Measurements from ENCODE around the gene DRAM2. TPM values are rescaled to one million over a fixed set of nuclear protein-coding genes. Genes with fewer than 3 reads are reported as not detected.

Gene DRAM2
- total RNA-seq, 3 donors from 2014 or later = 51.5 to 122 (median 74.5) TPM

DNA sequence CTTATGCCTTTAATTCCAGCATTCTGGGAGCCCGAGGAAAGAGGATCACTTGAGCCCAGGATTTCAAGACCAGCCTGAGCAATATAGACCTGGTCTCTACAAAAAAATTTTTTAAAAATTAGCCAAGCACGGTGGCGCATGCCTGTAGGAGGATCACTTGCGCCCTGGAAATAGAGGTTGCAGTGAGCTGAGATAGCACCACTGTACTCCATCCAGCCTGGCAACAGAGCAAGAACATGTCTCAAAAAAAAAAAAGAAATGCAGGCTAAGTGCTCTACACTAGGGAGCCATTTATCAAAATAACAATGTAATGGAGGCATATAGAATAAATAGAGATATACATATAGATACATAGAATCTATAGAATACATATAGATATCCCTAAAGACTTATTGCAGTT is 23.5 kb upstream of the DRAM2 start:
- Histone ChIP-seq H3K4me1 (no peaks in the 10 kb centered on the region), H3K9me3 (no peaks in the 10 kb centered on the region), H3K36me3 (no peaks in the 10 kb centered on the region), H3K27me3 (no peaks in the 10 kb centered on the region), H3K4me3 (no peak overlapping the region), H3K27ac (no peak overlapping the region)
- DNase-seq (ENCODE audit: low spot score in 2 of 2) = no peak
- TF ChIP-seq, protein P1, sequence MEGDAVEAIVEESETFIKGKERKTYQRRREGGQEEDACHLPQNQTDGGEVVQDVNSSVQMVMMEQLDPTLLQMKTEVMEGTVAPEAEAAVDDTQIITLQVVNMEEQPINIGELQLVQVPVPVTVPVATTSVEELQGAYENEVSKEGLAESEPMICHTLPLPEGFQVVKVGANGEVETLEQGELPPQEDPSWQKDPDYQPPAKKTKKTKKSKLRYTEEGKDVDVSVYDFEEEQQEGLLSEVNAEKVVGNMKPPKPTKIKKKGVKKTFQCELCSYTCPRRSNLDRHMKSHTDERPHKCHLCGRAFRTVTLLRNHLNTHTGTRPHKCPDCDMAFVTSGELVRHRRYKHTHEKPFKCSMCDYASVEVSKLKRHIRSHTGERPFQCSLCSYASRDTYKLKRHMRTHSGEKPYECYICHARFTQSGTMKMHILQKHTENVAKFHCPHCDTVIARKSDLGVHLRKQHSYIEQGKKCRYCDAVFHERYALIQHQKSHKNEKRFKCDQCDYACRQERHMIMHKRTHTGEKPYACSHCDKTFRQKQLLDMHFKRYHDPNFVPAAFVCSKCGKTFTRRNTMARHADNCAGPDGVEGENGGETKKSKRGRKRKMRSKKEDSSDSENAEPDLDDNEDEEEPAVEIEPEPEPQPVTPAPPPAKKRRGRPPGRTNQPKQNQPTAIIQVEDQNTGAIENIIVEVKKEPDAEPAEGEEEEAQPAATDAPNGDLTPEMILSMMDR (IDR thresholded peaks at IDR 0.05) = no peak
- TF ChIP-seq POLR2AphosphoS5 (IDR thresholded peaks at IDR 0.05) (no peak), POLR2A (IDR thresholded peaks at IDR 0.05) (no peak)
- intact Hi-C loops (cut with DNase I; ENCODE audit: low total_unique reads) = no loop called here

DNA sequence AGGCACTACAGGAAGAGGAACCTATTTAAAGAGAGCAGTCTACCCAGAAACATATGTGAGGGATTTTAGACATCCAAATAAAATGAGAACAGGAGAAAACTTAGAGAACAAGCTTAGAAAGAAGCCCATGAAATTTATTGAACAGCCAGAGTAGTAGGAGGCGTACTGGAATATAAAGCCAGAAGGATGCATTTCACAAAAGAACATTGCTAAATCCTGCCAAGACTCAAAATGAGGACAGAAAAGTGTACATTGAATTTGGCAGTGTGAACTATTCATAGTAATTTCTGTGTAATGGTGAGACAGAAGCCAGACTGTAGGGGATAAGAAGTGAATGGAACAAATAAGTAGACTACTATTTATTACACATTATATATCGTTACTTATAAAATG is 22.6 kb upstream of the DRAM2 start:
- no peaks in the 10 kb centered on the region for H3K9me3 ChIP-seq
- H3K36me3 ChIP-seq = no peaks in the 10 kb centered on the region
- H3K4me1 ChIP-seq = no peaks in the 10 kb centered on the region
- TF ChIP-seq, protein P1 (IDR thresholded peaks at IDR 0.05) = no peak
- DNase-seq (ENCODE audit: low spot score in 2 of 2) = no peak
- no peaks in the 10 kb centered on the region for H3K27me3 ChIP-seq
- H3K27ac ChIP-seq = no peak overlapping the region
- H3K4me3 ChIP-seq = no peak overlapping the region
- intact Hi-C loops (cut with DNase I; ENCODE audit: low total_unique reads) = no loop called here

DNA sequence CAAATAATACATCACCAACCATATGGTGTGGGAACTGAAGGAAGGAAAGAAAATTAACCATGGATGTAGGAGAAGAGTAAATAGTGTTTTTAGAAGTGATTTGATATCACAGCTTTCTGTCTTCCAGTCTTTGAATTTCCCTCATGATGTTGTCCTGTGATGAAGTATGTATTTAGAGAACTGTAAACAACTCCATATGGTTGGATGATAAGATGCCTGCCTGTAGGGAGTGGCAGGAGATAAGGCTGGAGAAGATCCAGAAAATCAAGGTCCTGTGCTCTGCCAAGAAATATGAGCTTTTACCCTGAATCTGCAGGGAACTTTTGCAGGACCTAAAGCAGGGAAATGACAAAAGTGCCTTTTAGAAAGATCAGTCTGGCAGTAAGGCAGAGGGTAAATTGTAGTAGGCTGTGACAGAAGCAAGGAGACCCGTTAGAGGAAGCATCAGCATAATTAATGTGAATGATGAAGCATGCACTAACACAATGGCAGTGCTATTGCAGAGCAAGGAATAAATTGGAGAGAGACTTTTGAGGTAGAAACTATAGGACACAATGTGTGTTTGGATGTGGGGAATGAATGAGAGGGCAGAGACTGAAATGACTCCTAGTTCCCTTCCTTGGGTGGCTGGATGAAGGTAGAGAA is 22.1 kb upstream of the DRAM2 start:
- H3K27me3 ChIP-seq = no peaks in the 10 kb centered on the region
- no peak for DNase-seq (ENCODE audit: low spot score in 2 of 2)
- H3K27ac ChIP-seq = no peak overlapping the region
- no peaks in the 10 kb centered on the region for H3K9me3 ChIP-seq
- H3K4me1 ChIP-seq = no peaks in the 10 kb centered on the region
- intact Hi-C loops (cut with DNase I; ENCODE audit: low total_unique reads) = no loop called here
- no peak overlapping the region for H3K4me3 ChIP-seq
- H3K36me3 ChIP-seq = no peaks in the 10 kb centered on the region
- no peak for TF ChIP-seq POLR2A (IDR thresholded peaks at IDR 0.05)
- TF ChIP-seq POLR2AphosphoS5 (IDR thresholded peaks at IDR 0.05) = no peak
- TF ChIP-seq, protein P1 (IDR thresholded peaks at IDR 0.05) = no peak

DNA sequence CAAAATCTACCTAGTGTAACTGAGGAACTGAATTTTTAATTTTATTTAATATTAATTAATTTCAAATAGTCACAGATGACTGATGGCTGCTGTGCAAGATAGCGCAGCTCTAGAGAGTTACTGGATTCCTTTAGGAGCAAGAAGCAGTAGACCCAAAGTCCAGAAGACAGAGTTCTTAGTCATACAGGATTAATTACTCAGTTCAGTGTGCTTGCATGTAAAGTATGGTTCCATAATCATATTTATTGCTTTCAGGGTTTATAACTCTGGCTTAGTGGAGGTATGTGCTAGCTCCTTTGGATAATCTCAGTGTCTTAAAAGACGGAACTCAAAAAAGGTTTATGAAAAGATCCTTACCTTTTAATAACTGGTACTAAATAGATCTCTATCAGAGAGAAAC is 17.5 kb upstream of the DRAM2 start:
- Histone ChIP-seq H3K4me1 (no peaks in the 10 kb centered on the region), H3K36me3 (no peaks in the 10 kb centered on the region)
- no peak for DNase-seq (ENCODE audit: low spot score in 2 of 2)

More for the DNA sequence above, 17.5 kb upstream of the DRAM2 start:
- Histone ChIP-seq H3K9me3 (no peaks in the 10 kb centered on the region), H3K27me3 (no peaks in the 10 kb centered on the region), H3K27ac (no peak overlapping the region), H3K4me3 (no peak overlapping the region)
- TF ChIP-seq, protein P1 (IDR thresholded peaks at IDR 0.05) = no peak
- TF ChIP-seq POLR2A (IDR thresholded peaks at IDR 0.05) = no peak
- TF ChIP-seq POLR2AphosphoS5 (IDR thresholded peaks at IDR 0.05) = no peak
- intact Hi-C loops (cut with DNase I; ENCODE audit: low total_unique reads) = no loop called here
